ENCODE data around the gene MICAL3. TPM values are rescaled to one million over a fixed set of nuclear protein-coding genes. Genes with fewer than 3 reads are reported as not detected.
"Not testable (repeated sequence)": the region's sequence is repeated elsewhere in the genome, so short reads cannot be mapped to it uniquely, and the experiment has no call there.

The MICAL3 gene
- total RNA-seq, 1 experiment from 2014 or later, result 15.2 TPM

GRCh38 chr22:17897426-17897825 lies 126.9 kb downstream of the MICAL3 start:
- DNase-seq (ENCODE audit: extremely low read depth, low read depth), result no peak

GRCh38 chr22:17896586-17896985 lies 127.8 kb downstream of the MICAL3 start:
- no peak for DNase-seq (ENCODE audit: extremely low read depth, low read depth)

GRCh38 chr22:17893900-17894535 lies 130.3 kb downstream of the MICAL3 start:
- no peak for DNase-seq (ENCODE audit: extremely low read depth, low read depth)

GRCh38 chr22:17892376-17892775 lies 132.0 kb downstream of the MICAL3 start:
- no peak for DNase-seq (ENCODE audit: extremely low read depth, low read depth)

- DNase-seq (ENCODE audit: extremely low read depth, low read depth), result no peak
Observed at GRCh38 chr22:17891481-17892167, 132.7 kb downstream of the MICAL3 start.

- DNase-seq (ENCODE audit: extremely low read depth, low read depth), result no peak
Observed at GRCh38 chr22:17890892-17891291, 133.5 kb downstream of the MICAL3 start.

- DNase-seq (ENCODE audit: extremely low read depth, low read depth), result no peak
Observed at GRCh38 chr22:17890245-17890671, 134.1 kb downstream of the MICAL3 start.

GRCh38 chr22:17888855-17889254 lies 135.5 kb downstream of the MICAL3 start:
- no peak for DNase-seq (ENCODE audit: extremely low read depth, low read depth)

GRCh38 chr22:17888439-17888838 lies 135.9 kb downstream of the MICAL3 start:
- DNase-seq (ENCODE audit: extremely low read depth, low read depth), result no peak

- DNase-seq (ENCODE audit: extremely low read depth, low read depth), result no peak
Observed at GRCh38 chr22:17884893-17885292, 139.5 kb downstream of the MICAL3 start.

GRCh38 chr22:17884084-17884483 lies 140.3 kb downstream of the MICAL3 start:
- DNase-seq (ENCODE audit: extremely low read depth, low read depth), result no peak

- DNase-seq (ENCODE audit: extremely low read depth, low read depth), result no peak
Observed at GRCh38 chr22:17883356-17883755, 141.0 kb downstream of the MICAL3 start.

- DNase-seq (ENCODE audit: extremely low read depth, low read depth), result no peak
Observed at GRCh38 chr22:17882727-17883126, 141.6 kb downstream of the MICAL3 start.

GRCh38 chr22:17882162-17882561 lies 142.2 kb downstream of the MICAL3 start:
- no peak for DNase-seq (ENCODE audit: extremely low read depth, low read depth)

GRCh38 chr22:17881366-17881765 lies 143.0 kb downstream of the MICAL3 start:
- DNase-seq (ENCODE audit: extremely low read depth, low read depth), result no peak

- no peak for DNase-seq (ENCODE audit: extremely low read depth, low read depth)
Observed at GRCh38 chr22:17880468-17880867, 143.9 kb downstream of the MICAL3 start.

GRCh38 chr22:17880020-17880419 lies 144.3 kb downstream of the MICAL3 start:
- DNase-seq (ENCODE audit: extremely low read depth, low read depth), result no peak

- no peak for DNase-seq (ENCODE audit: extremely low read depth, low read depth)
Observed at GRCh38 chr22:17878941-17879340, 145.4 kb downstream of the MICAL3 start.

- DNase-seq (ENCODE audit: extremely low read depth, low read depth), result no peak
Observed at GRCh38 chr22:17878186-17878694, 146.1 kb downstream of the MICAL3 start.

GRCh38 chr22:17876878-17877855 lies 147.2 kb downstream of the MICAL3 start:
- DNase-seq (ENCODE audit: extremely low read depth, low read depth), result not testable (repeated sequence)

GRCh38 chr22:17876306-17876831 lies 148.0 kb downstream of the MICAL3 start:
- DNase-seq (ENCODE audit: extremely low read depth, low read depth), result no peak
